Astrocyte (in vitro differentiated cells and primary cell): Measurements from ENCODE around the gene GJD3. TPM values are rescaled to one million over a fixed set of nuclear protein-coding genes. Genes with fewer than 3 reads are reported as not detected.
"Not testable (repeated sequence)": the region's sequence is repeated elsewhere in the genome, so short reads cannot be mapped to it uniquely, and the experiment has no call there.

Experiments
- DNase-seq: peaks from one replicate; pipeline ENCODE4 v3.0.0-alpha.2; 2010; ENCODE audit warnings: low read depth
- FAIRE-seq: peaks from 2 replicates; lab custom pipeline; 2011; peaks lifted over from hg19 to GRCh38; lab: Jason Lieb, UNC
- H2AFZ ChIP-seq: 2 replicates; pipeline ENCODE4 v1.6.0; 2012; ENCODE audit warnings: low read depth, low read length, inconsistent platforms
- H3K27ac ChIP-seq: 2 replicates; pipeline ENCODE4 v1.5.1; 2011; ENCODE audit warnings: low read depth, low read length, inconsistent platforms
- H3K27me3 ChIP-seq: 2 replicates; pipeline ENCODE4 v1.6.0; 2011; ENCODE audit warnings: low read length, inconsistent platforms; ENCODE audit not compliant: insufficient read depth
- H3K36me3 ChIP-seq: 2 replicates; pipeline ENCODE4 v1.5.1; 2011; ENCODE audit warnings: low read length, inconsistent platforms; ENCODE audit not compliant: insufficient read depth
- H3K4me1 ChIP-seq: 2 replicates; pipeline ENCODE4 v1.5.1; 2011; ENCODE audit warnings: low read length, inconsistent platforms; ENCODE audit not compliant: insufficient read depth
- H3K4me2 ChIP-seq: 2 replicates; pipeline ENCODE4 v1.6.0; 2012; ENCODE audit warnings: low read length, inconsistent platforms
- H3K4me3 ChIP-seq: 2 replicates; pipeline ENCODE4 v1.5.1; 2011; ENCODE audit warnings: low read depth, mild to moderate bottlenecking, low read length, inconsistent platforms; ENCODE audit not compliant: insufficient read depth
- H3K79me2 ChIP-seq: 2 replicates; pipeline ENCODE4 v1.6.0; 2012; ENCODE audit warnings: mild to moderate bottlenecking, low read length, inconsistent platforms; ENCODE audit not compliant: insufficient read depth
- H3K9ac ChIP-seq: 2 replicates; pipeline ENCODE4 v1.6.0; 2012; ENCODE audit warnings: mild to moderate bottlenecking, low read length, inconsistent platforms
- H3K9me3 ChIP-seq: 2 replicates; pipeline ENCODE4 v1.5.1; 2012; ENCODE audit warnings: low read depth, mild to moderate bottlenecking, low read length, inconsistent platforms; ENCODE audit not compliant: insufficient read depth
- H4K20me1 ChIP-seq: 2 replicates; pipeline ENCODE4 v1.6.0; 2012; ENCODE audit warnings: low read length, inconsistent platforms; ENCODE audit not compliant: insufficient read depth
- H3K27ac Mint-ChIP-seq: one replicate; pipeline ENCODE4 v1.8.0; 2021; ENCODE audit warnings: mild to moderate bottlenecking, mixed read lengths; ENCODE audit not compliant: unreplicated experiment
- H3K27me3 Mint-ChIP-seq: one replicate; pipeline ENCODE4 v1.8.0; 2021; ENCODE audit warnings: low read depth, mixed read lengths; ENCODE audit not compliant: unreplicated experiment
- H3K36me3 Mint-ChIP-seq: one replicate; pipeline ENCODE4 v1.8.0; 2021; ENCODE audit warnings: low read depth, mixed read lengths; ENCODE audit not compliant: unreplicated experiment
- H3K4me1 Mint-ChIP-seq: one replicate; pipeline ENCODE4 v1.8.0; 2021; ENCODE audit warnings: low read depth, mixed read lengths; ENCODE audit not compliant: unreplicated experiment
- H3K4me3 Mint-ChIP-seq: one replicate; pipeline ENCODE4 v1.8.0; 2021; ENCODE audit warnings: mild to moderate bottlenecking, moderate library complexity, mixed read lengths; ENCODE audit not compliant: unreplicated experiment
- H3K9me3 Mint-ChIP-seq: one replicate; pipeline ENCODE4 v1.8.0; 2021; ENCODE audit warnings: mild to moderate bottlenecking, mixed read lengths; ENCODE audit not compliant: unreplicated experiment
- CTCF ChIP-seq: IDR thresholded peaks from 2 replicates; pipeline ENCODE4 v1.5.1; 2011; ENCODE audit warnings: low read depth, mild to moderate bottlenecking, inconsistent platforms, low read length, moderate library complexity; ENCODE audit not compliant: insufficient read depth
- EZH2 ChIP-seq: IDR thresholded peaks from 2 replicates; pipeline ENCODE4 v1.6.1; 2012; ENCODE audit warnings: mild to moderate bottlenecking, low read length, inconsistent platforms; ENCODE audit not compliant: insufficient read depth
- total RNA-seq: library from RNA; stranded (reverse); gene quantifications from 2 replicates; pipeline ENCODE4 v1.2.1, GENCODE V29; 2021

The GJD3 gene
- total RNA-seq, 1 donor from 2014 or later, result 0.43 TPM

GRCh38 chr17:40378966-40379365, 14.4 kb upstream of the GJD3 start:
- TF ChIP-seq CTCF, result no peak
- TF ChIP-seq EZH2, result no peak
- H3K27ac Mint-ChIP-seq, result no peak overlapping the region
- H3K4me2 ChIP-seq, result no peak overlapping the region
- H3K27me3 Mint-ChIP-seq, result peaks cover 8% of the 10 kb centered on the region
- H4K20me1 ChIP-seq, result no peaks in the 10 kb centered on the region
- no peak overlapping the region for H3K27ac ChIP-seq
- H3K9me3 ChIP-seq, result no peaks in the 10 kb centered on the region
- DNase-seq (no peak), FAIRE-seq (no peak)
- no peaks in the 10 kb centered on the region for H3K27me3 ChIP-seq
- no peaks in the 10 kb centered on the region for H3K4me1 Mint-ChIP-seq
- no peaks in the 10 kb centered on the region for H3K36me3 Mint-ChIP-seq
- no peaks in the 10 kb centered on the region for H3K4me1 ChIP-seq
- peaks cover 3% of the 10 kb centered on the region for H3K9me3 Mint-ChIP-seq
- no peaks in the 10 kb centered on the region for H3K36me3 ChIP-seq
- no peak overlapping the region for H2AFZ ChIP-seq
- H3K79me2 ChIP-seq, result no peaks in the 10 kb centered on the region
- H3K4me3 ChIP-seq, result no peak overlapping the region
- no peak overlapping the region for H3K4me3 Mint-ChIP-seq
- no peak overlapping the region for H3K9ac ChIP-seq

- H2AFZ ChIP-seq, result no peak overlapping the region
- peaks cover 8% of the 10 kb centered on the region for H3K27me3 Mint-ChIP-seq
- H3K4me3 Mint-ChIP-seq, result no peak overlapping the region
- no peak overlapping the region for H3K4me2 ChIP-seq
- H3K4me1 ChIP-seq, result no peaks in the 10 kb centered on the region
- no peak overlapping the region for H3K4me3 ChIP-seq
- no peak overlapping the region for H3K27ac ChIP-seq
- no peak overlapping the region for H3K27ac Mint-ChIP-seq
- H3K9ac ChIP-seq, result no peak overlapping the region
- no peak for TF ChIP-seq CTCF
- no peak for TF ChIP-seq EZH2
- H3K79me2 ChIP-seq, result no peaks in the 10 kb centered on the region
- FAIRE-seq (no peak), DNase-seq (no peak)
- no peaks in the 10 kb centered on the region for H3K36me3 ChIP-seq
- no peaks in the 10 kb centered on the region for H4K20me1 ChIP-seq
- H3K9me3 ChIP-seq, result no peaks in the 10 kb centered on the region
- H3K9me3 Mint-ChIP-seq, result peaks cover 3% of the 10 kb centered on the region
- H3K36me3 Mint-ChIP-seq, result peaks cover 2% of the 10 kb centered on the region
- H3K27me3 ChIP-seq, result no peaks in the 10 kb centered on the region
- H3K4me1 Mint-ChIP-seq, result peaks cover 6% of the 10 kb centered on the region
These were observed 13.3 kb upstream of the GJD3 start for GRCh38 chr17:40377832-40378231.

- not testable (repeated sequence) for H3K4me3 ChIP-seq, H3K27ac Mint-ChIP-seq, H3K36me3 ChIP-seq, H3K27me3 ChIP-seq, DNase-seq, H3K4me3 Mint-ChIP-seq, H3K79me2 ChIP-seq, H3K9me3 Mint-ChIP-seq, FAIRE-seq, H3K27me3 Mint-ChIP-seq, H3K9me3 ChIP-seq, H3K36me3 Mint-ChIP-seq, H3K9ac ChIP-seq, H4K20me1 ChIP-seq, H3K4me1 ChIP-seq, H2AFZ ChIP-seq, H3K27ac ChIP-seq, H3K4me2 ChIP-seq
- H3K4me1 Mint-ChIP-seq, result peaks cover 15% of the 10 kb centered on the region
These were observed 12.0 kb upstream of the GJD3 start for GRCh38 chr17:40376541-40376940.

GRCh38 chr17:40375786-40376185, 11.2 kb upstream of the GJD3 start:
- FAIRE-seq, H3K36me3 ChIP-seq, H3K4me1 ChIP-seq, H3K4me2 ChIP-seq, DNase-seq, H3K9me3 Mint-ChIP-seq, H3K79me2 ChIP-seq, H3K27me3 Mint-ChIP-seq, H3K9me3 ChIP-seq, H3K4me3 ChIP-seq, H3K27me3 ChIP-seq, H4K20me1 ChIP-seq, H3K27ac Mint-ChIP-seq, H3K27ac ChIP-seq, H3K36me3 Mint-ChIP-seq, H2AFZ ChIP-seq, H3K9ac ChIP-seq, H3K4me3 Mint-ChIP-seq: not testable (repeated sequence)
- H3K4me1 Mint-ChIP-seq, result peaks cover 15% of the 10 kb centered on the region
